Transverse colon (tissue), 4 donors: ENCODE data around the gene CDH11.

Source experiments
- CTCF ChIP-seq, 5 experiments: fragments of 200-600 bp in 3 of 5; fragments of 450-650 bp in 2 of 5; sonication (generic) in 3 of 5; IDR thresholded peaks; 1 replicate in 2 of 5; 2 replicates in 3 of 5; pipeline ENCODE4 v1.5.1; 2016 to 2017; ENCODE audit warnings: antibody characterized with exemption in 5 of 5, inconsistent platforms in 3 of 5, mild to moderate bottlenecking in 2 of 5, moderate library complexity in 1 of 5
- EP300 ChIP-seq: sonication (generic); formaldehyde crosslinking; IDR thresholded peaks from one replicate; pipeline ENCODE4 v1.6.1; 2017; ENCODE audit warnings: antibody characterized with exemption, low read depth
- POLR2A ChIP-seq: fragments of 450-650 bp; IDR thresholded peaks from one replicate; pipeline ENCODE4 v1.6.1; 2016; ENCODE audit warnings: antibody characterized with exemption, mild to moderate bottlenecking, moderate library complexity
- POLR2AphosphoS5 ChIP-seq, 3 donors: sonication (generic); formaldehyde crosslinking; IDR thresholded peaks; one replicate each; pipeline ENCODE4 v1.6.1; 2016; ENCODE audit warnings: antibody characterized with exemption in 3 of 3

GRCh38 chr16:65002265-65002664, 119.6 kb downstream of the CDH11 start:
- TF ChIP-seq CTCF (IDR thresholded peaks at IDR 0.05) (no peak), POLR2A (no peak), POLR2AphosphoS5 (IDR thresholded peaks at IDR 0.05) (no peak), EP300 (no peak)
